CD4-positive, alpha-beta T cell treated with Interleukin-6 for 4 hours (primary cell): Measurements from ENCODE around the gene SVEP1.

Experiments
- DNase-seq: peaks from one replicate; pipeline ENCODE4 v3.0.0-alpha.2; 2020; ENCODE audit warnings: mixed read lengths

Gene SVEP1

GRCh38 chr9:110356639-110357395 lies 222.7 kb downstream of the SVEP1 start:
- DNase-seq = no peak

- DNase-seq = no peak
These were observed 223.6 kb downstream of the SVEP1 start for GRCh38 chr9:110355911-110356310.

- no peak for DNase-seq
These were observed 228.5 kb downstream of the SVEP1 start for GRCh38 chr9:110351009-110351467.

- no peak for DNase-seq
These were observed 233.2 kb downstream of the SVEP1 start for GRCh38 chr9:110346325-110346724.

GRCh38 chr9:110344821-110345220 lies 234.7 kb downstream of the SVEP1 start:
- DNase-seq = no peak

GRCh38 chr9:110343551-110343950 lies 236.0 kb downstream of the SVEP1 start:
- no peak for DNase-seq

GRCh38 chr9:110340306-110340705 lies 239.2 kb downstream of the SVEP1 start:
- DNase-seq = no peak

- DNase-seq = no peak
These were observed 241.4 kb downstream of the SVEP1 start for GRCh38 chr9:110338143-110338542.

GRCh38 chr9:110337727-110338126 lies 241.8 kb downstream of the SVEP1 start, which contains the start of gene TXNDC8:
Gene TXNDC8 (minus strand): TSS chr9:110337863.
- DNase-seq = no peak

GRCh38 chr9:110336363-110336762 lies 243.2 kb downstream of the SVEP1 start:
- DNase-seq = no peak

GRCh38 chr9:110334871-110335270 lies 244.7 kb downstream of the SVEP1 start:
- no peak for DNase-seq

- no peak for DNase-seq
These were observed 245.4 kb downstream of the SVEP1 start for GRCh38 chr9:110334183-110334582.

GRCh38 chr9:110332766-110333165 lies 246.8 kb downstream of the SVEP1 start:
- no peak for DNase-seq

- no peak for DNase-seq
These were observed 248.9 kb downstream of the SVEP1 start for GRCh38 chr9:110330484-110331105.

GRCh38 chr9:110329639-110330230 lies 249.8 kb downstream of the SVEP1 start:
- no peak for DNase-seq

- DNase-seq = no peak
These were observed 250.8 kb downstream of the SVEP1 start for GRCh38 chr9:110328763-110329162.

GRCh38 chr9:110327716-110328115 lies 251.8 kb downstream of the SVEP1 start:
- DNase-seq = no peak

GRCh38 chr9:110323818-110324217 lies 255.7 kb downstream of the SVEP1 start:
- DNase-seq = no peak

GRCh38 chr9:110320651-110321445 lies 258.7 kb downstream of the SVEP1 start:
- DNase-seq = no peak

GRCh38 chr9:110319781-110320492 lies 259.6 kb downstream of the SVEP1 start:
- DNase-seq = no peak

- no peak for DNase-seq
These were observed 261.6 kb downstream of the SVEP1 start for GRCh38 chr9:110317911-110318310.
